IMR-90 (cell line): Measurements from ENCODE around the gene MAFG. TPM values are rescaled to one million over a fixed set of nuclear protein-coding genes. Genes with fewer than 3 reads are reported as not detected.

Experiments
- ATAC-seq: fragments of 200-7000 bp; cut with Tn5 transposase; 2 replicates; pipeline ENCODE4 v1.9.1; 2020; ENCODE audit warnings: low read depth, mild to moderate bottlenecking, moderate library complexity
- BruUV-seq: library from RNA; stranded (reverse); fragments of 400-500 nt; replicated peaks from 2 replicates; lab custom pipeline; 2021; lab: Mats Ljungman, UMichigan
- CTCF ChIA-PET: fragments of 300-600 bp; formaldehyde crosslinking; extraction: SDS; loops from one replicate; lab custom pipeline; 2021; ENCODE audit warnings: antibody characterized with exemption; lab: Yijun Ruan, JAX
- POLR2A ChIA-PET: fragments of 300-600 bp; sonication (Branson Sonifier 250); formaldehyde crosslinking; loops from one replicate; lab custom pipeline; 2022; ENCODE audit warnings: antibody characterized with exemption; ENCODE audit not compliant: unreplicated experiment; lab: Charles Lee
- DNase-seq: peaks from one replicate; pipeline ENCODE4 v3.0.0; 2013
- H2AFZ ChIP-seq: replicated peaks from 2 replicates; pipeline ENCODE3; 2013; ENCODE audit warnings: low read length, mild to moderate bottlenecking; ENCODE audit not compliant: poor library complexity
- H2AK5ac ChIP-seq: 2 replicates; pipeline ENCODE4 v1.6.1; 2013; ENCODE audit warnings: low read depth, low read length, inconsistent platforms
- H2AK9ac ChIP-seq: replicated peaks from 2 replicates; pipeline ENCODE3; 2013; ENCODE audit warnings: mild to moderate bottlenecking, low read depth, low read length, moderate library complexity; ENCODE audit not compliant: poor library complexity
- H2BK120ac ChIP-seq: 2 replicates; pipeline ENCODE4 v1.6.1; 2013; ENCODE audit warnings: low read depth, low read length, inconsistent platforms
- H2BK15ac ChIP-seq: 3 replicates; pipeline ENCODE4 v1.6.1; 2013; ENCODE audit warnings: low read depth, low read length, inconsistent platforms
- H2BK20ac ChIP-seq: 2 replicates; pipeline ENCODE4 v1.6.1; 2013; ENCODE audit warnings: low read depth, mild to moderate bottlenecking, inconsistent platforms, low read length, moderate library complexity
- H2BK5ac ChIP-seq: 2 replicates; pipeline ENCODE4 v1.6.1; 2013; ENCODE audit warnings: mild to moderate bottlenecking, low read depth, low read length, inconsistent platforms; ENCODE audit not compliant: poor library complexity, severe bottlenecking
- H3K14ac ChIP-seq: replicated peaks from 2 replicates; pipeline ENCODE4 v1.6.1; 2013; ENCODE audit warnings: low read depth, low read length, inconsistent platforms
- H3K18ac ChIP-seq: 2 replicates; pipeline ENCODE4 v1.6.1; 2013; ENCODE audit warnings: low read depth, low read length, control low read depth
- H3K23ac ChIP-seq: 2 replicates; pipeline ENCODE4 v1.6.1; 2013; ENCODE audit warnings: low read depth, low read length, inconsistent platforms
- H3K27ac ChIP-seq: 2 replicates; pipeline ENCODE4 v1.5.1; 2013; ENCODE audit warnings: mild to moderate bottlenecking, control low read depth, low read length; ENCODE audit not compliant: insufficient read depth
- H3K27me3 ChIP-seq: 2 replicates; pipeline ENCODE4 v1.6.1; 2013; ENCODE audit warnings: low read length; ENCODE audit not compliant: control insufficient read depth, insufficient read depth
- H3K36me3 ChIP-seq: 2 replicates; pipeline ENCODE4 v1.6.1; 2013; ENCODE audit warnings: low read length, mixed read lengths; ENCODE audit not compliant: control insufficient read depth, insufficient read depth
- H3K4ac ChIP-seq: 2 replicates; pipeline ENCODE4 v1.6.1; 2013; ENCODE audit warnings: low read depth, low read length, inconsistent platforms
- H3K4me1 ChIP-seq: 2 replicates; pipeline ENCODE4 v1.6.1; 2013; ENCODE audit warnings: low read length, mixed read lengths; ENCODE audit not compliant: control insufficient read depth, insufficient read depth
- H3K4me2 ChIP-seq: 2 replicates; pipeline ENCODE4 v1.6.1; 2013; ENCODE audit warnings: low read depth, mild to moderate bottlenecking, control low read depth, low read length, moderate library complexity
- H3K4me3 ChIP-seq: 2 replicates; pipeline ENCODE4 v1.5.1; 2013; ENCODE audit warnings: low read depth, mild to moderate bottlenecking, control low read depth, low read length, moderate library complexity; ENCODE audit not compliant: insufficient read depth
- H3K56ac ChIP-seq: 2 replicates; pipeline ENCODE4 v1.6.1; 2013; ENCODE audit warnings: low read length, inconsistent platforms; ENCODE audit not compliant: insufficient read depth; ENCODE audit errors: extremely low read depth
- H3K79me1 ChIP-seq, 2 experiments: 2 replicates each; pipeline ENCODE4 v1.6.1; 2013; ENCODE audit warnings: low read length in 2 of 2, inconsistent platforms in 1 of 2, low read depth in 1 of 2
- H3K9ac ChIP-seq: 2 replicates; pipeline ENCODE4 v1.6.1; 2013; ENCODE audit warnings: low read depth, low read length, control low read depth
- H3K9me1 ChIP-seq: 2 replicates; pipeline ENCODE4 v1.6.1; 2013; ENCODE audit warnings: low read length, inconsistent platforms; ENCODE audit not compliant: insufficient read depth
- H3K9me3 ChIP-seq: 2 replicates; pipeline ENCODE4 v1.6.1; 2013; ENCODE audit warnings: low read length; ENCODE audit not compliant: control insufficient read depth, insufficient read depth
- H4K20me1 ChIP-seq: 2 replicates; pipeline ENCODE4 v1.6.1; 2013; ENCODE audit warnings: low read length, inconsistent platforms; ENCODE audit not compliant: insufficient read depth
- H4K5ac ChIP-seq: 2 replicates; pipeline ENCODE4 v1.6.1; 2013; ENCODE audit warnings: mild to moderate bottlenecking, low read depth, low read length, control low read depth
- H4K8ac ChIP-seq, 2 experiments: 2 replicates each; pipeline ENCODE4 v1.6.1; 2013; ENCODE audit warnings: low read depth in 2 of 2, low read length in 2 of 2, control low read depth in 1 of 2, inconsistent platforms in 1 of 2
- H4K91ac ChIP-seq: 2 replicates; pipeline ENCODE4 v1.6.1; 2013; ENCODE audit warnings: low read depth, low read length, inconsistent platforms; ENCODE audit not compliant: insufficient read depth
- BHLHE40 ChIP-seq: fragments of 150-350 bp; IDR thresholded peaks from 2 replicates; pipeline ENCODE4 v1.6.1; 2016; ENCODE audit warnings: mild to moderate bottlenecking, low read depth, low read length
- CEBPB ChIP-seq: IDR thresholded peaks from 2 replicates; pipeline ENCODE4 v1.6.1; 2012; ENCODE audit warnings: low read depth, low read length, improper control_type of control experiment
- CTCF ChIP-seq: conservative IDR thresholded peaks from 2 replicates; pipeline ENCODE4 v1.5.1; 2012; ENCODE audit warnings: mild to moderate bottlenecking, low read depth, low read length, improper control_type of control experiment
- FOS ChIP-seq: fragments of 150-350 bp; IDR thresholded peaks from 2 replicates; pipeline ENCODE4 v1.6.1; 2016; ENCODE audit warnings: low read depth, low read length
- MAZ ChIP-seq: IDR thresholded peaks from 2 replicates; pipeline ENCODE4 v1.6.1; 2012; ENCODE audit warnings: low read depth, mild to moderate bottlenecking, low read length, improper control_type of control experiment, moderate library complexity, borderline replicate concordance
- MXI1 ChIP-seq: IDR thresholded peaks from 2 replicates; pipeline ENCODE4 v1.6.1; 2012; ENCODE audit warnings: low read depth, mild to moderate bottlenecking, low read length, moderate library complexity, borderline replicate concordance
- NFE2L2 ChIP-seq: fragments of 150-350 bp; IDR thresholded peaks from 2 replicates; pipeline ENCODE4 v1.6.1; 2016; ENCODE audit warnings: low read depth, mild to moderate bottlenecking, low read length
- RAD21 ChIP-seq: IDR thresholded peaks from 2 replicates; pipeline ENCODE4 v1.6.1; 2012; ENCODE audit warnings: low read length, improper control_type of control experiment
- RCOR1 ChIP-seq: IDR thresholded peaks from 2 replicates; pipeline ENCODE4 v1.6.1; 2012; ENCODE audit warnings: mild to moderate bottlenecking, low read length, improper control_type of control experiment; ENCODE audit not compliant: insufficient replicate concordance
- SMC3 ChIP-seq: fragments of 150-350 bp; IDR thresholded peaks from 2 replicates; pipeline ENCODE4 v1.6.1; 2016; ENCODE audit warnings: low read depth, mild to moderate bottlenecking, antibody characterized with exemption, low read length, moderate library complexity
- USF2 ChIP-seq: fragments of 150-350 bp; IDR thresholded peaks from 2 replicates; pipeline ENCODE4 v1.6.1; 2017; ENCODE audit warnings: mild to moderate bottlenecking, antibody characterized with exemption, low read length, low read depth
- WGBS, 2 experiments: methylation state at CpG; one replicate each; pipeline versions ENCODE4 v1.1.5 to v1.1.7; 2013; ENCODE audit warnings: missing lambda C conversion rate in 2 of 2; ENCODE audit not compliant: insufficient read length in 1 of 2; ENCODE audit errors: extremely low coverage in 2 of 2; 5-methylcytosine and 5-hydroxymethylcytosine counted together
- dilution Hi-C: fragments of 300-500 bp; cut with HindIII; formaldehyde crosslinking; loops from one replicate; pipeline ENCODE4 v1.14.3; 2018; ENCODE audit warnings: low sequenced_read_pairs; ENCODE audit not compliant: unreplicated experiment
- in situ Hi-C: fragments of 300-500 bp; cut with MboI; formaldehyde crosslinking; loops from 3 replicates; pipeline ENCODE4 v1.14.3; 2019; ENCODE audit warnings: low sequenced_read_pairs, inconsistent platforms, mixed read lengths
- intact Hi-C: fragments of 100-400 bp; cut with micrococcal nuclease; formaldehyde crosslinking; loops from 2 replicates; pipeline ENCODE4 v1.10.0; 2022
- polyA plus RNA-seq, 3 experiments: library from polyadenylated mRNA; depleted of rRNA; stranded (reverse); fragments of >200 nt; gene quantifications; 2 replicates each; pipeline ENCODE4 v1.2.3, GENCODE V29; 2012; ENCODE audit warnings: low replicate concordance in 1 of 3
- total RNA-seq: library from RNA; depleted of rRNA; stranded (reverse); fragments of >200 nt; gene quantifications from 2 replicates; pipeline ENCODE4 v1.2.3, GENCODE V29; 2012

MAFG gene
- total and polyA plus RNA-seq, 2 of the 4 experiments (the other 2 are of a cell fraction) = 6.1 to 15.4 TPM

DNA sequence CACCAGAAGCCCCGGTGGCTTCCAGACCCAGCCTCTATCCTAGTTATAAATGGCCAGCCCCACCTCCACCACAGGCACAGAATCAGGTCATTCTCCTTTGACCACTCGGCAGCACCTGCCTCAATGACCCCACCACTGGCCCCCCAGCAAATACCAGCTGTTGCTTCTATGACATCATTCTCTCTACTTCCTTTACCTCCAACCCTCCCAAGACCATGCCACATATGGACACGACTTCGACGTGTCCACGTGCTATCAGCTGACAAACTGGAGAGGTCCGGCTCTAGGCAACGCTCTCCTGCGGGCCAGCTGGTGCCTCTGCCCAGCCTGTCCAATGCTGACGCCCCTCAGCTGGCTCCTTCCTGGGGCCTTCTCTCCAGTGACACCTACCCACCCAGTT is 42.1 kb downstream of the MAFG start:
- no peak overlapping the region for H3K9ac ChIP-seq
- intact Hi-C loops (no loop called here), dilution Hi-C loops (no loop called here), in situ Hi-C loops (no loop called here)
- no peak overlapping the region for H3K4me2 ChIP-seq
- no peaks in the 10 kb centered on the region for H3K9me1 ChIP-seq
- H2AK5ac ChIP-seq = no peak overlapping the region
- TF ChIP-seq BHLHE40 (no peak), USF2 (no peak), RCOR1 (no peak), NFE2L2 (no peak), CEBPB (no peak), MAZ (no peak), RAD21 (no peak), CTCF (no peak), SMC3 (no peak), MXI1 (no peak), FOS (no peak)
- H3K56ac ChIP-seq = no peak overlapping the region
- CTCF ChIA-PET = no interaction called here
- H2AFZ ChIP-seq = no peak overlapping the region
- H2BK5ac ChIP-seq = no peak overlapping the region
- no peak overlapping the region for H3K4me3 ChIP-seq
- H3K4me1 ChIP-seq = 0 out of 2 replicates have a peak, but pooled peaks cover 3% of the 10 kb centered on the region
- H3K18ac ChIP-seq = no peak overlapping the region
- H3K14ac ChIP-seq = no peak overlapping the region
- POLR2A ChIA-PET = no interaction called here
- BruUV-seq = no TSS peak
- DNase-seq = no peak
- ATAC-seq = no peak
- WGBS, 2 experiments = 93% methylated on average over 10 of the region's 10 CpGs; no CpG with 5 or more reads in 1 of the 2 experiments
- H3K36me3 ChIP-seq = peaks cover 59% of the 10 kb centered on the region
- H3K79me1 ChIP-seq = peaks cover 46 to 68% of the 10 kb centered on the region in 2 experiments
- H2BK15ac ChIP-seq = no peak overlapping the region
- no peaks in the 10 kb centered on the region for H3K27me3 ChIP-seq
- no peak overlapping the region for H2AK9ac ChIP-seq
- no peaks in the 10 kb centered on the region for H3K9me3 ChIP-seq
- no peak overlapping the region for H2BK120ac ChIP-seq
- H4K5ac ChIP-seq = no peak overlapping the region
- no peak overlapping the region for H4K8ac ChIP-seq
- peaks cover 20% of the 10 kb centered on the region for H4K20me1 ChIP-seq
- no peak overlapping the region for H3K27ac ChIP-seq
- H3K23ac ChIP-seq = no peak overlapping the region
- no peak overlapping the region for H3K4ac ChIP-seq
- no peak overlapping the region for H4K91ac ChIP-seq
- H2BK20ac ChIP-seq = no peak overlapping the region
